Neural crest cell (in vitro differentiated cells): Measurements from ENCODE around the gene CREG2. TPM values are rescaled to one million over a fixed set of nuclear protein-coding genes. Genes with fewer than 3 reads are reported as not detected.
A peak's percentile ranks its signal among the peaks of the same experiment; 100 is the strongest.
"Not testable (repeated sequence)": the region's sequence is repeated elsewhere in the genome, so short reads cannot be mapped to it uniquely, and the experiment has no call there.

Source experiments
- DNase-seq: peaks from one replicate; pipeline ENCODE4 v3.0.0; 2021; ENCODE audit warnings: low read depth, mixed read lengths, low spot score
- H3K27ac Mint-ChIP-seq: one replicate; pipeline ENCODE4 v1.8.0; 2021; ENCODE audit warnings: mild to moderate bottlenecking, mixed read lengths; ENCODE audit not compliant: unreplicated experiment
- H3K27me3 Mint-ChIP-seq: 2 replicates; pipeline ENCODE4 v1.8.0; 2021; ENCODE audit warnings: low read depth, mild to moderate bottlenecking, mixed read lengths
- H3K36me3 Mint-ChIP-seq: 2 replicates; pipeline ENCODE4 v1.8.0; 2021; ENCODE audit warnings: low read depth, mild to moderate bottlenecking, mixed read lengths
- H3K4me1 Mint-ChIP-seq: 2 replicates; pipeline ENCODE4 v1.8.0; 2021; ENCODE audit warnings: mixed read lengths
- H3K4me3 Mint-ChIP-seq: one replicate; pipeline ENCODE4 v1.8.0; 2021; ENCODE audit warnings: mild to moderate bottlenecking, mixed read lengths
- H3K9me3 Mint-ChIP-seq: 2 replicates; pipeline ENCODE4 v1.8.0; 2021; ENCODE audit warnings: mixed read lengths
- CTCF ChIP-seq: fragments of 200-600 bp; sonication (generic); conservative IDR thresholded peaks from 2 replicates; pipeline ENCODE4 v1.5.0; 2021; ENCODE audit warnings: antibody characterized with exemption, mild to moderate bottlenecking
- total RNA-seq: library from RNA; stranded (reverse); gene quantifications from 2 replicates; pipeline ENCODE4 v1.2.1, GENCODE V29; 2021

The CREG2 gene
- total RNA-seq, 1 donor from 2014 or later, result 0.63 TPM

DNA sequence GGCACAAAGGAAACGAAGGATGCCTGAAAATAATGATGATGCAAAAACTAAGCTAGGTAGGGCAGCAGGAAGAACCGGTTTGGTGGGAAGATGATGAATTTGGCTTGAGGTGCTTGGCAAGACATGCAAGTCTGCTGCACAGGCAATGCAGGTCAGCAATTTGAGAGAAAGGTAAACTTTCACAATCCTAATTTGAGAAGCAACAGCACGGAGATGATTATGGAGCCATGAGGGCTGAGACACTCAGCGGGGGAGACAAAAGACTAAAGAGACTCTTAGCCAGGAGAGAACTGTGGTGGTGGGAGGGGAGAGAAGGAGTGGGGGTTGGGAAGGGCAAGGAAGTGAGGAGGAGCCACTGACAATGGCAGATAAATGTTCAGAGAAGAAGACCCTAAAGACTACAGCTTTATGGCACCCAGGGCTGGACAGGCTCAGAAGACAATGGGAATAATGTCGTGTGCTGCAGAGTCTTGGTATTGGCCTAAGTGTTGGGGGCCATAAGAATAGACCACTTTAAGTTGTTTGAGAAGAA is 59.4 kb downstream of the CREG2 start:
- Mint-ChIP-seq H3K4me1 (peaks cover 21% of the 10 kb centered on the region), H3K4me3 (no peak overlapping the region), H3K27me3 (no peaks in the 10 kb centered on the region), H3K27ac (no peak overlapping the region), H3K36me3 (no peaks in the 10 kb centered on the region), H3K9me3 (no peaks in the 10 kb centered on the region)
- no peak for TF ChIP-seq CTCF
- no peak for DNase-seq

- H3K4me1 Mint-ChIP-seq, result peaks cover 14% of the 10 kb centered on the region
- DNase-seq, result no peak
- H3K27me3 Mint-ChIP-seq, result no peaks in the 10 kb centered on the region
- no peak for TF ChIP-seq CTCF
- H3K9me3 Mint-ChIP-seq, result no peaks in the 10 kb centered on the region
- no peak overlapping the region for H3K4me3 Mint-ChIP-seq
- H3K36me3 Mint-ChIP-seq, result no peaks in the 10 kb centered on the region
- H3K27ac Mint-ChIP-seq, result no peak overlapping the region
These were observed 61.9 kb downstream of the CREG2 start for GRCh38 chr2:101325425-101325824.

GRCh38 chr2:101316568-101316967 is 70.7 kb downstream of the CREG2 start:
- not testable (repeated sequence) for H3K27ac Mint-ChIP-seq, H3K4me1 Mint-ChIP-seq
- peaks cover 26% of the 10 kb centered on the region for H3K27me3 Mint-ChIP-seq

GRCh38 chr2:101311696-101312017 is 75.6 kb downstream of the CREG2 start:
- no peak for TF ChIP-seq CTCF
- Mint-ChIP-seq H3K4me3 (peak overlapping the region; percentile 32), H3K4me1 (peaks cover 16% of the 10 kb centered on the region), H3K36me3 (peaks cover 2% of the 10 kb centered on the region), H3K27me3 (peaks cover 3% of the 10 kb centered on the region), H3K27ac (no peak overlapping the region), H3K9me3 (peaks cover 2% of the 10 kb centered on the region)
- DNase-seq, result no peak

More at GRCh38 chr2:101316568-101316967, 70.7 kb downstream of the CREG2 start:
- DNase-seq, H3K9me3 Mint-ChIP-seq, H3K4me3 Mint-ChIP-seq, H3K36me3 Mint-ChIP-seq: not testable (repeated sequence)

- H3K36me3 Mint-ChIP-seq, result peaks cover 7% of the 10 kb centered on the region
- TF ChIP-seq CTCF, result no peak
- H3K4me1 Mint-ChIP-seq, result peaks cover 22% of the 10 kb centered on the region
- no peak for DNase-seq
- H3K27me3 Mint-ChIP-seq, result no peaks in the 10 kb centered on the region
- peak overlapping the region; percentile 28 for H3K4me3 Mint-ChIP-seq
- no peak overlapping the region for H3K27ac Mint-ChIP-seq
- no peaks in the 10 kb centered on the region for H3K9me3 Mint-ChIP-seq
These were observed 76.2 kb downstream of the CREG2 start for GRCh38 chr2:101310834-101311695.

DNA sequence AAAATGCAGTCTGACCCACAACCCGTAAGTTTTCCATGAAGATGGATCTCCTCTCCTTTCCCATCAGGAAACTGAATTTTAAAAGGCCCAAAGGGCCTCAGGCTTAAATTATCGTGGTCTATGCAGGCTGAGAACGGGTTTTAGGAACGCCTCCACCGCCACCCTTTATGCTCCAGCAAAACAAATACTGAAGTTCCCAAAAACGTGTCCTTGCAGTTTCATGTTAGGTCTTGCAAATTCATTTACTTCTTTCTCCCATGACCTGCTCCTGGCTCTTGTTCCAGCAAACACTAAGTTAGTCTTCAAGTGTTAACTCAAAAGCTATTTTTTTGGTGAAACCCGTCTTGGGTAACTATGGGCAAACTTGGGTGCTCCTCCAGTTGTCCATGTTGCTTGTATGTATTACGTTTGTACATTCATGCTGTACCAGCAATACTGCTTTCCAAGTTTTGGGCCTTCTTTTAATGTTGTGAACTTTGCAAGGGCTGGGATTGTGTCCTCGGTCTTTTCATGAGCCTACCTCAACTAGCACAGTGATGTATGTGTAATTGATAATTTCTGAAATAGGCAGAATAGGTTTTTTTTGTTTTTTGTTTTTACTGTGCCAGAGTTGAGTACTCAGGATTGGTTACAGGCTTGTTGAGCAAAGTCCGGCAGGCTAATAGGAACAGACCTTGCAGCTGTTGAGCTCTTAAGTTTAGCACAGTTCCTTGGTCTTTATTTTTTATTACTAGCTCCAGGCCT is 77.0 kb downstream of the CREG2 start:
- no peaks in the 10 kb centered on the region for H3K27me3 Mint-ChIP-seq
- H3K36me3 Mint-ChIP-seq, result peaks cover 7% of the 10 kb centered on the region
- TF ChIP-seq CTCF, result no peak
- H3K4me1 Mint-ChIP-seq, result peaks cover 30% of the 10 kb centered on the region
- H3K9me3 Mint-ChIP-seq, result no peaks in the 10 kb centered on the region
- peak overlapping the region; percentile 87 for H3K4me3 Mint-ChIP-seq
- DNase-seq, result no peak
- H3K27ac Mint-ChIP-seq, result no peak overlapping the region
